HCT116 (cell line): Measurements from ENCODE around the gene PRPF18. TPM values are rescaled to one million over a fixed set of nuclear protein-coding genes. Genes with fewer than 3 reads are reported as not detected.

Source experiments
- ATAC-seq: fragments of 200-7000 bp; cut with Tn5 transposase; 2 replicates; pipeline ENCODE4 v1.9.1; 2020; ENCODE audit warnings: mild to moderate bottlenecking, moderate library complexity
- BruUV-seq: library from RNA; stranded (reverse); fragments of 400-500 nt; replicated peaks from 2 replicates; lab custom pipeline; 2021; lab: Mats Ljungman, UMichigan
- CTCF ChIA-PET: fragments of 300-600 bp; sonication (Branson Sonifier 250); formaldehyde crosslinking; loops from one replicate; lab custom pipeline; 2021; ENCODE audit warnings: antibody characterized with exemption; lab: Charles Lee
- POLR2A ChIA-PET: fragments of 300-600, 350-600 bp; sonication (Branson Sonifier 250); formaldehyde crosslinking; loops from one replicate; lab custom pipeline; 2021; ENCODE audit warnings: antibody characterized with exemption; lab: Charles Lee
- RAD21 ChIA-PET, 2 experiments: fragments of 300-600 bp; sonication (Branson Sonifier 250); formaldehyde crosslinking; loops; one replicate each; lab custom pipeline; 2023; ENCODE audit warnings: low total read pairs in 2 of 2; ENCODE audit not compliant: uncharacterized antibody in 2 of 2, unreplicated experiment in 2 of 2, low non-redundant PET in 1 of 2; lab: Charles Lee
- DNase-seq: peaks from one replicate; pipeline ENCODE4 v3.0.0-alpha.2; 2010; ENCODE audit warnings: low read depth, low spot score
- H2AFZ ChIP-seq: fragments of 200-600 bp; shearing (Covaris generic), sonication (generic); 2 replicates; pipeline ENCODE4 v1.6.1; 2017; ENCODE audit warnings: low read depth, mixed run types, mixed read lengths, antibody characterized with exemption, low read length; ENCODE audit not compliant: poor library complexity, severe bottlenecking
- H3K27ac ChIP-seq: 2 replicates; pipeline ENCODE4 v1.5.1; 2012; ENCODE audit warnings: low read depth, low read length
- H3K27me3 ChIP-seq: fragments of 200-600 bp; sonication (generic); 2 replicates; pipeline ENCODE4 v1.6.1; 2016; ENCODE audit warnings: mixed run types, low read length, mixed read lengths; ENCODE audit not compliant: insufficient read depth
- H3K36me3 ChIP-seq, 2 experiments: fragments of 200-500 bp in 1 of 2; fragments of 200-600 bp in 1 of 2; sonication (Bioruptor generic) in 1 of 2; sonication (generic) in 1 of 2; 2 replicates each; pipeline versions ENCODE4 v1.5.1 to v1.6.1; 2014 to 2016; ENCODE audit warnings: low read length in 2 of 2, inconsistent platforms in 1 of 2, mixed read lengths in 1 of 2, mixed run types in 1 of 2; ENCODE audit not compliant: insufficient read depth in 2 of 2, control insufficient read depth in 1 of 2
- H3K4me1 ChIP-seq, 2 experiments: fragments of 200-600 bp in 1 of 2; sonication (generic) in 1 of 2; 2 replicates each; pipeline versions ENCODE4 v1.5.1 to v1.6.1; 2012 to 2017; ENCODE audit warnings: low read length in 2 of 2, inconsistent platforms in 1 of 2, mild to moderate bottlenecking in 1 of 2, mixed read lengths in 1 of 2, mixed run types in 1 of 2, moderate library complexity in 1 of 2; ENCODE audit not compliant: insufficient read depth in 2 of 2, control insufficient read depth in 1 of 2
- H3K4me2 ChIP-seq: fragments of 200-600 bp; sonication (generic); 2 replicates; pipeline ENCODE4 v1.6.1; 2017; ENCODE audit warnings: mixed run types, low read length, mixed read lengths
- H3K4me3 ChIP-seq, 2 experiments: fragments of 200-600 bp in 1 of 2; sonication (generic) in 1 of 2; replicated peaks in 1 of 2; 2 replicates each; pipeline ENCODE4 v1.5.1; 2011 to 2016; ENCODE audit warnings: low read length in 2 of 2, control low read depth in 1 of 2, low read depth in 1 of 2, mild to moderate bottlenecking in 1 of 2, mixed read lengths in 1 of 2, mixed run types in 1 of 2
- H3K79me2 ChIP-seq: fragments of 200-600 bp; sonication (generic); 2 replicates; pipeline ENCODE4 v1.6.1; 2017; ENCODE audit warnings: mild to moderate bottlenecking, mixed run types, low read length, moderate library complexity, mixed read lengths; ENCODE audit not compliant: insufficient read depth
- H3K9ac ChIP-seq: fragments of 200-600 bp; sonication (generic); 2 replicates; pipeline ENCODE4 v1.6.1; 2016; ENCODE audit warnings: low read length, mixed read lengths
- H3K9me2 ChIP-seq: fragments of 200-600 bp; sonication (generic), shearing (Covaris generic); 2 replicates; pipeline ENCODE4 v1.6.1; 2017; ENCODE audit warnings: mixed run types, mild to moderate bottlenecking, moderate library complexity; ENCODE audit not compliant: insufficient read depth
- H3K9me3 ChIP-seq, 2 experiments: fragments of 200-500 bp in 1 of 2; fragments of 200-600 bp in 1 of 2; sonication (Bioruptor generic) in 1 of 2; sonication (generic) in 1 of 2; 2 replicates each; pipeline ENCODE4 v1.6.1; 2014 to 2017; ENCODE audit warnings: low read length in 2 of 2, mixed read lengths in 2 of 2, inconsistent platforms in 1 of 2, low read depth in 1 of 2, mild to moderate bottlenecking in 1 of 2, mixed run types in 1 of 2, moderate library complexity in 1 of 2; ENCODE audit not compliant: control insufficient read depth in 1 of 2, insufficient read depth in 1 of 2
- H4K20me1 ChIP-seq: fragments of 200-600 bp; sonication (generic), shearing (Covaris generic); 2 replicates; pipeline ENCODE4 v1.6.1; 2017; ENCODE audit warnings: mixed run types, mild to moderate bottlenecking, moderate library complexity; ENCODE audit not compliant: insufficient read depth
- CEBPB ChIP-seq: IDR thresholded peaks from 2 replicates; pipeline ENCODE4 v1.6.1; 2012; ENCODE audit warnings: low read depth
- JUND ChIP-seq: IDR thresholded peaks from 2 replicates; pipeline ENCODE4 v1.6.1; 2012
- RAD21 ChIP-seq: IDR thresholded peaks from 2 replicates; pipeline ENCODE4 v1.6.1; 2012; ENCODE audit warnings: low read depth, mild to moderate bottlenecking
- SIN3A ChIP-seq: IDR thresholded peaks from 2 replicates; pipeline ENCODE4 v1.6.1; 2012; ENCODE audit warnings: low read depth
- SRF ChIP-seq: IDR thresholded peaks from 2 replicates; pipeline ENCODE4 v1.6.1; 2012; ENCODE audit warnings: low read depth
- intact Hi-C: fragments of 100-400 bp; cut with micrococcal nuclease; formaldehyde crosslinking; loops from 2 replicates; pipeline ENCODE4 v1.10.0; 2022
- total RNA-seq: library from RNA; stranded (reverse); gene quantifications from one replicate; pipeline ENCODE4 v1.2.1, GENCODE V29; 2021; ENCODE audit not compliant: unreplicated experiment
- TF ChIP-seq, protein P1 (sequence below): IDR thresholded peaks from 2 replicates; pipeline ENCODE4 v1.6.1; 2012
- TF ChIP-seq, protein P2 (sequence below), 3 experiments: fragments of 200-600 bp in 1 of 3; sonication (generic) in 1 of 3; IDR thresholded peaks in 2 of 3; conservative IDR thresholded peaks in 1 of 3; 2 replicates each; pipeline ENCODE4 v1.5.1; 2012 to 2017; ENCODE audit warnings: low read depth in 2 of 3, low read length in 2 of 3, antibody characterized with exemption in 1 of 3, borderline replicate concordance in 1 of 3, control low read depth in 1 of 3, mild to moderate bottlenecking in 1 of 3, mixed read lengths in 1 of 3, mixed run types in 1 of 3, moderate library complexity in 1 of 3; ENCODE audit not compliant: insufficient read depth in 1 of 3
- TF ChIP-seq, protein P3 (sequence below): IDR thresholded peaks from 2 replicates; pipeline ENCODE4 v1.6.1; 2012

The PRPF18 gene
- total RNA-seq, 1 experiment from 2014 or later = 16.2 TPM

DNA sequence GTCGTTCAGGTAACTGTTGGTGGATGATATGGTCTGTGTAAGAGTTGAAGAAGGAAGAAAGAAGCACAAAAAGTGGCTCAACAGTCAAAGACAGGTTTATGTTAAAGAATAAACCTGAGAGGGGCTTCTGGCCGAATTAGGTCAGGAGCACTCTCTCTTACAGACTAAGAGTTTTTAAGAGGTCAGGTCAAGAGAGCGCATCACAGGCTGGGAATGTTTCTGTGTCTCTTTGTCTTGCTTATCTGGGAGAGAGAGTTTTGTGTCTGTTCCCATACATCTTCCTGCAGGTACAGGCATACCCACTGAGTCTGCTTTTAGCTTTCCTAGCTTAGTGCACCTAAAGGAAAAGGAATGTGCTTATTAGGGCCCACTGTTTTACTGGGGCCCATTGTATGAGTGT is 22.2 kb upstream of the PRPF18 start:
- RAD21 ChIA-PET = no interaction called here
- no peak overlapping the region for H2AFZ ChIP-seq
- no peak overlapping the region for H3K27ac ChIP-seq
- no peaks in the 10 kb centered on the region for H3K36me3 ChIP-seq
- CTCF ChIA-PET = no interaction called here
- DNase-seq = no peak
- TF ChIP-seq, protein P1, sequence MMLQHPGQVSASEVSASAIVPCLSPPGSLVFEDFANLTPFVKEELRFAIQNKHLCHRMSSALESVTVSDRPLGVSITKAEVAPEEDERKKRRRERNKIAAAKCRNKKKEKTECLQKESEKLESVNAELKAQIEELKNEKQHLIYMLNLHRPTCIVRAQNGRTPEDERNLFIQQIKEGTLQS = no peak
- TF ChIP-seq, protein P2, sequence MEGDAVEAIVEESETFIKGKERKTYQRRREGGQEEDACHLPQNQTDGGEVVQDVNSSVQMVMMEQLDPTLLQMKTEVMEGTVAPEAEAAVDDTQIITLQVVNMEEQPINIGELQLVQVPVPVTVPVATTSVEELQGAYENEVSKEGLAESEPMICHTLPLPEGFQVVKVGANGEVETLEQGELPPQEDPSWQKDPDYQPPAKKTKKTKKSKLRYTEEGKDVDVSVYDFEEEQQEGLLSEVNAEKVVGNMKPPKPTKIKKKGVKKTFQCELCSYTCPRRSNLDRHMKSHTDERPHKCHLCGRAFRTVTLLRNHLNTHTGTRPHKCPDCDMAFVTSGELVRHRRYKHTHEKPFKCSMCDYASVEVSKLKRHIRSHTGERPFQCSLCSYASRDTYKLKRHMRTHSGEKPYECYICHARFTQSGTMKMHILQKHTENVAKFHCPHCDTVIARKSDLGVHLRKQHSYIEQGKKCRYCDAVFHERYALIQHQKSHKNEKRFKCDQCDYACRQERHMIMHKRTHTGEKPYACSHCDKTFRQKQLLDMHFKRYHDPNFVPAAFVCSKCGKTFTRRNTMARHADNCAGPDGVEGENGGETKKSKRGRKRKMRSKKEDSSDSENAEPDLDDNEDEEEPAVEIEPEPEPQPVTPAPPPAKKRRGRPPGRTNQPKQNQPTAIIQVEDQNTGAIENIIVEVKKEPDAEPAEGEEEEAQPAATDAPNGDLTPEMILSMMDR (IDR thresholded peaks at IDR 0.05 in 2 of 3, conservative IDR thresholded peaks at IDR 0.05 in 1 of 3; ENCODE audit: borderline replicate concordance in 1 of 3, insufficient read depth in 1 of 3, low read depth in 2 of 3, low read length in 2 of 3) = no peak
- TF ChIP-seq JUND (no peak), SIN3A (no peak), SRF (no peak), RAD21 (no peak), CEBPB (no peak)
- TF ChIP-seq, protein P3, sequence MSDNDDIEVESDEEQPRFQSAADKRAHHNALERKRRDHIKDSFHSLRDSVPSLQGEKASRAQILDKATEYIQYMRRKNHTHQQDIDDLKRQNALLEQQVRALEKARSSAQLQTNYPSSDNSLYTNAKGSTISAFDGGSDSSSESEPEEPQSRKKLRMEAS = no peak
- no peak overlapping the region for H3K4me3 ChIP-seq
- POLR2A ChIA-PET = no interaction called here
- no peak overlapping the region for H3K9ac ChIP-seq
- no peaks in the 10 kb centered on the region for H3K4me1 ChIP-seq
- no TSS peak for BruUV-seq
- no peaks in the 10 kb centered on the region for H4K20me1 ChIP-seq
- intact Hi-C loops = no loop called here
- no peak for ATAC-seq
- H3K4me2 ChIP-seq = no peak overlapping the region
- H3K79me2 ChIP-seq = no peaks in the 10 kb centered on the region
- H3K9me2 ChIP-seq = no peaks in the 10 kb centered on the region
- no peaks in the 10 kb centered on the region; a peak in 1 of 4 replicates for H3K9me3 ChIP-seq
- no peaks in the 10 kb centered on the region for H3K27me3 ChIP-seq

DNA sequence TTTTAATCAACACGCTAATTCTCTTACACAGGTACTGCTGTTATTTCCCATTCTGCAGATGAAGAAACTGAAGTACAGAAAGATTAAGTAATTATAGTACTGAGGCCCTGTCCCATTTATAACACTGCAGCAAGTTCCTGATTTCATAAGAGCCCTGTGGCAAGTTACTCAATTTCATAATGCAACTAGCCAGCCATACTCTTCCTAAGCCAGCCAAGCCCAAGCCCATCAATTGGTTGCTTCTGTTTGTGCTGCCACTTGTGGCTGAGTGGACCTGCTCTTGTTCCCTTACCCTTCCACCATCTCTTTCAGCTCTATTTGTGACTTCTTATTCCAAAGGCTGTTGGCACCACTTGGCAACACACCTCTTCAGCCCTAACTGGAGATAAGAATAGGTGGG is 19.7 kb upstream of the PRPF18 start:
- DNase-seq (no peak), ATAC-seq (no peak)
- H3K36me3 ChIP-seq = no peaks in the 10 kb centered on the region
- no peaks in the 10 kb centered on the region; a peak in 1 of 4 replicates for H3K9me3 ChIP-seq
- ChIA-PET CTCF (no interaction called here), POLR2A (no interaction called here), RAD21 (no interaction called here)
- H4K20me1 ChIP-seq = no peaks in the 10 kb centered on the region
- H3K4me2 ChIP-seq = no peak overlapping the region
- no peak overlapping the region for H3K27ac ChIP-seq
- BruUV-seq = no TSS peak
- no peak overlapping the region for H3K4me3 ChIP-seq
- TF ChIP-seq, protein P3 = no peak
- TF ChIP-seq CEBPB = no peak
- H2AFZ ChIP-seq = no peak overlapping the region
- H3K79me2 ChIP-seq = no peaks in the 10 kb centered on the region
- no peaks in the 10 kb centered on the region for H3K27me3 ChIP-seq
- H3K9me2 ChIP-seq = no peaks in the 10 kb centered on the region
- H3K9ac ChIP-seq = no peak overlapping the region
- no peaks in the 10 kb centered on the region for H3K4me1 ChIP-seq
- intact Hi-C loops = no loop called here
